ENCODE data around the gene AURKB. TPM values are rescaled to one million over a fixed set of nuclear protein-coding genes. Genes with fewer than 3 reads are reported as not detected.

Gene AURKB
- polyA plus RNA-seq, 1 donor from 2014 or later: 0.84 TPM

DNA sequence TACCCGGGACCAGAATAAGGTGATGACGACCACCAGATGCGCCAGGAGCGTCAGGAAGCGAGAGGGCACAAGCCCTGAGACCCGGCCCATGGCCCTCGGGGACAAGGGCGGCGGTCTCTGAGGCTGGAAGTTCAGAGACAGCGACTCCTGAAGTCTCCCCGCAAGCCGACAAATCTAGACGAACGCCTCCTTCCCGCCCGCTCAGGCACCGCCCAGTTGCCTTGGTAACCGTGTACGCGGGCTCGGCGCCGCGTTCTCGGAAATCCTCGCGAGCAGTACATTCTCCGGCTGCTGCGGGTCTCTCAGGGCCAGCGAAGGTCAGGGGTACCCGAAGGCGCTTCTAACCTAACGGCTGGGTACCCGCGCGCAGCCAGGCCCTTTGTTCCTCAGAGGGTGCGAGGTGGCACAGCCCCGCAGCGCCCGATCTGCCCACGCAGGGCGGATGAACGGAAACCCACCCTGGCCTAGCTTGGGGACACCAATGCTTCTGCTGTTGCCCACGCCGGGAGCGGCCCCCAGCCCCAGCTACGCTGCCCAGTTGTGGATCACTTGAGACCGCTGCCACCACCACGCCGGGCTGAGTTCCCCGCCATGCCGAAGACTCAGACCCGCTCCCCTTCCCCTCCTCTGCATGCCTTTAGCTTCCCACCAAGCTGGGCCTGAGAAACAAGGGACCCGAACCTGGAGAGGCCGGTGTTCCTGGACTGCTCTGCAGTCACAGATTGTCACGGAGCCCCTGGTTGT is 34.0 kb downstream of the AURKB start, which contains the start of gene TMEM107:
TMEM107 (minus strand) TSS at position 184 of the 744 bp plus-strand sequence; CDS start at position 90, 94 bp downstream.
- Histone ChIP-seq H3K9ac (ENCODE audit: low read length) (peak within 1 kb of the TSS; percentile 90), H3K4me3 (ENCODE audit: low read length) (peak within 1 kb of the TSS; percentile 81), H3K79me2 (replicated peaks; ENCODE audit: insufficient read depth, low read length) (no peaks in the 10 kb centered on the region), H3K27me3 (ENCODE audit: insufficient read depth, low read depth, low read length) (no peaks in the 10 kb centered on the region), H3K4me2 (ENCODE audit: low read length) (peak within 1 kb of the TSS; percentile 87), H4K20me1 (ENCODE audit: insufficient read depth) (no peaks in the 10 kb centered on the region), H2AFZ (ENCODE audit: low read depth, low read length) (peak within 1 kb of the TSS; percentile 99), H3K9me2 (ENCODE audit: insufficient read depth, low read length) (no peaks in the 10 kb centered on the region), H3F3A (ENCODE audit: insufficient read depth, low read length, poor library complexity, severe bottlenecking) (peaks cover 9% of the 10 kb centered on the region), H3K9me3 (ENCODE audit: low read length) (no peaks in the 10 kb centered on the region), H3K36me3 (ENCODE audit: insufficient read depth, low read length) (no peaks in the 10 kb centered on the region), H3K27ac (ENCODE audit: low read length) (peak within 1 kb of the TSS; percentile 83)
- TF ChIP-seq, protein P1, sequence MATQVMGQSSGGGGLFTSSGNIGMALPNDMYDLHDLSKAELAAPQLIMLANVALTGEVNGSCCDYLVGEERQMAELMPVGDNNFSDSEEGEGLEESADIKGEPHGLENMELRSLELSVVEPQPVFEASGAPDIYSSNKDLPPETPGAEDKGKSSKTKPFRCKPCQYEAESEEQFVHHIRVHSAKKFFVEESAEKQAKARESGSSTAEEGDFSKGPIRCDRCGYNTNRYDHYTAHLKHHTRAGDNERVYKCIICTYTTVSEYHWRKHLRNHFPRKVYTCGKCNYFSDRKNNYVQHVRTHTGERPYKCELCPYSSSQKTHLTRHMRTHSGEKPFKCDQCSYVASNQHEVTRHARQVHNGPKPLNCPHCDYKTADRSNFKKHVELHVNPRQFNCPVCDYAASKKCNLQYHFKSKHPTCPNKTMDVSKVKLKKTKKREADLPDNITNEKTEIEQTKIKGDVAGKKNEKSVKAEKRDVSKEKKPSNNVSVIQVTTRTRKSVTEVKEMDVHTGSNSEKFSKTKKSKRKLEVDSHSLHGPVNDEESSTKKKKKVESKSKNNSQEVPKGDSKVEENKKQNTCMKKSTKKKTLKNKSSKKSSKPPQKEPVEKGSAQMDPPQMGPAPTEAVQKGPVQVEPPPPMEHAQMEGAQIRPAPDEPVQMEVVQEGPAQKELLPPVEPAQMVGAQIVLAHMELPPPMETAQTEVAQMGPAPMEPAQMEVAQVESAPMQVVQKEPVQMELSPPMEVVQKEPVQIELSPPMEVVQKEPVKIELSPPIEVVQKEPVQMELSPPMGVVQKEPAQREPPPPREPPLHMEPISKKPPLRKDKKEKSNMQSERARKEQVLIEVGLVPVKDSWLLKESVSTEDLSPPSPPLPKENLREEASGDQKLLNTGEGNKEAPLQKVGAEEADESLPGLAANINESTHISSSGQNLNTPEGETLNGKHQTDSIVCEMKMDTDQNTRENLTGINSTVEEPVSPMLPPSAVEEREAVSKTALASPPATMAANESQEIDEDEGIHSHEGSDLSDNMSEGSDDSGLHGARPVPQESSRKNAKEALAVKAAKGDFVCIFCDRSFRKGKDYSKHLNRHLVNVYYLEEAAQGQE (IDR thresholded peaks at IDR 0.05; ENCODE audit: borderline replicate concordance): peak; percentile 49
- TF ChIP-seq TAF1 (IDR thresholded peaks at IDR 0.05; ENCODE audit: low read depth) (peak; percentile 42), SMC3 (conservative IDR thresholded peaks at IDR 0.05; ENCODE audit: poor library complexity) (no peak), MXI1 (conservative IDR thresholded peaks at IDR 0.05; ENCODE audit: poor library complexity, severe bottlenecking) (peak; percentile 61), EP300 (conservative IDR thresholded peaks at IDR 0.05; ENCODE audit: poor library complexity, severe bottlenecking) (peak; percentile 35), RAD21 (conservative IDR thresholded peaks at IDR 0.05) (no peak), EZH2 (IDR thresholded peaks at IDR 0.05; ENCODE audit: borderline replicate concordance, insufficient read depth, low read length, poor library complexity, severe bottlenecking) (no peak), POLR2AphosphoS5 (IDR thresholded peaks at IDR 0.05) (peak; percentile 77)
- TF ChIP-seq, protein P2, sequence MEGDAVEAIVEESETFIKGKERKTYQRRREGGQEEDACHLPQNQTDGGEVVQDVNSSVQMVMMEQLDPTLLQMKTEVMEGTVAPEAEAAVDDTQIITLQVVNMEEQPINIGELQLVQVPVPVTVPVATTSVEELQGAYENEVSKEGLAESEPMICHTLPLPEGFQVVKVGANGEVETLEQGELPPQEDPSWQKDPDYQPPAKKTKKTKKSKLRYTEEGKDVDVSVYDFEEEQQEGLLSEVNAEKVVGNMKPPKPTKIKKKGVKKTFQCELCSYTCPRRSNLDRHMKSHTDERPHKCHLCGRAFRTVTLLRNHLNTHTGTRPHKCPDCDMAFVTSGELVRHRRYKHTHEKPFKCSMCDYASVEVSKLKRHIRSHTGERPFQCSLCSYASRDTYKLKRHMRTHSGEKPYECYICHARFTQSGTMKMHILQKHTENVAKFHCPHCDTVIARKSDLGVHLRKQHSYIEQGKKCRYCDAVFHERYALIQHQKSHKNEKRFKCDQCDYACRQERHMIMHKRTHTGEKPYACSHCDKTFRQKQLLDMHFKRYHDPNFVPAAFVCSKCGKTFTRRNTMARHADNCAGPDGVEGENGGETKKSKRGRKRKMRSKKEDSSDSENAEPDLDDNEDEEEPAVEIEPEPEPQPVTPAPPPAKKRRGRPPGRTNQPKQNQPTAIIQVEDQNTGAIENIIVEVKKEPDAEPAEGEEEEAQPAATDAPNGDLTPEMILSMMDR (IDR thresholded peaks at IDR 0.05; ENCODE audit: poor library complexity, severe bottlenecking): peak; percentile 44

DNA sequence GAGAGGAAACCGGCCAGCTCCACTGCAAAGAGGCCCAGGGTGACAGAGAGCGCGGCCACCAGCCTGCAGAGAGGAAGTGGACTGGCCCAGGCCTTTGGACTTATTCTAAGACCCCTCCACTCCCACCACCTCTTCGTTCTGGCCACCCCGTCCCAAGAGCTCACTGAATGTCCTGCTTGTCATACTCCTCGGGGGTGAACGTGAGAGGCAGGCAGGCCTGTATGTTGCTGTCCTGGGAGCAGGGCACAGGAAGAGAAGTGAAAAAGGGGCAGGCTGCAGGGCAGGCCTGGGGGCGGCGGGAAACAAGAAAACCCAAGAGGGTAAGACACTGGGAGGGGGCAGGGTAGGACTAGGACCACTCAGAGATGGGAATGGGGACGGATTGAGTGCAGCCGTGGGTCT is 34.6 kb downstream of the AURKB start:
- Histone ChIP-seq H3K27me3 (ENCODE audit: insufficient read depth, low read depth, low read length) (no peaks in the 10 kb centered on the region), H3K4me3 (ENCODE audit: low read length) (peak overlapping the region; percentile 81), H3F3A (ENCODE audit: insufficient read depth, low read length, poor library complexity, severe bottlenecking) (peaks cover 9% of the 10 kb centered on the region), H3K27ac (ENCODE audit: low read length) (peak overlapping the region; percentile 83), H4K20me1 (ENCODE audit: insufficient read depth) (no peaks in the 10 kb centered on the region), H3K9ac (ENCODE audit: low read length) (peak overlapping the region; percentile 90), H3K36me3 (ENCODE audit: insufficient read depth, low read length) (no peaks in the 10 kb centered on the region), H3K9me2 (ENCODE audit: insufficient read depth, low read length) (no peaks in the 10 kb centered on the region), H2AFZ (ENCODE audit: low read depth, low read length) (peak overlapping the region; percentile 99), H3K9me3 (ENCODE audit: low read length) (no peaks in the 10 kb centered on the region), H3K4me2 (ENCODE audit: low read length) (peak overlapping the region; percentile 87), H3K79me2 (replicated peaks; ENCODE audit: insufficient read depth, low read length) (no peaks in the 10 kb centered on the region)
- TF ChIP-seq EP300 (conservative IDR thresholded peaks at IDR 0.05; ENCODE audit: poor library complexity, severe bottlenecking): no peak
- no peak for TF ChIP-seq POLR2AphosphoS5 (IDR thresholded peaks at IDR 0.05)
- TF ChIP-seq, protein P2 (IDR thresholded peaks at IDR 0.05; ENCODE audit: poor library complexity, severe bottlenecking): no peak
- TF ChIP-seq RAD21 (conservative IDR thresholded peaks at IDR 0.05): no peak
- no peak for TF ChIP-seq MXI1 (conservative IDR thresholded peaks at IDR 0.05; ENCODE audit: poor library complexity, severe bottlenecking)
